ENCODE measurements around the gene WNT10A. TPM values are rescaled to one million over a fixed set of nuclear protein-coding genes. Genes with fewer than 3 reads are reported as not detected.
A peak's percentile ranks its signal among the peaks of the same experiment; 100 is the strongest.

WNT10A gene
- total and polyA plus RNA-seq, 2 donors (not counting 1 experiment from before 2014, with no cell fraction given), result 15.2 to 36.6 TPM

GRCh38 chr2:218878926-218879761, 1.5 kb upstream of the WNT10A start:
- ATAC-seq (ENCODE audit: low read depth) (no peak), DNase-seq (no peak)
- Histone ChIP-seq H2AFZ (ENCODE audit: insufficient read depth, low read depth, low read length, poor library complexity, severe bottlenecking) (peak overlapping the region; percentile 30), H3K4me2 (replicated peaks; ENCODE audit: low read depth, low read length, poor library complexity, severe bottlenecking) (peak overlapping the region; percentile 92), H3K4me1 (ENCODE audit: control insufficient read depth in 2 of 2, insufficient read depth in 2 of 2, low read length in 2 of 2) (peaks cover 54 to 69% of the 10 kb centered on the region in 2 donors), H3K9ac (ENCODE audit: low read length) (peak overlapping the region; percentile 72), H3K27me3 (replicated peaks in 1 of 4; ENCODE audit: control extremely low read depth in 1 of 4, control insufficient read depth in 3 of 4, insufficient read depth in 4 of 4, low read length in 3 of 4) (peaks cover 0 to 21% (median 10%) of the 10 kb centered on the region in 4 experiments), H3K9me3 (ENCODE audit: control extremely low read depth in 1 of 3, control insufficient read depth in 2 of 3, insufficient read depth in 1 of 3, low read length in 2 of 3) (no peaks in the 10 kb centered on the region), H3K79me2 (ENCODE audit: control insufficient read depth, insufficient read depth, low read length) (peaks cover 2% of the 10 kb centered on the region), H4K20me1 (ENCODE audit: control insufficient read depth, insufficient read depth, low read length, poor library complexity, severe bottlenecking) (no peaks in the 10 kb centered on the region), H3K4me3 (ENCODE audit: control extremely low read depth in 1 of 5, extremely low read depth in 1 of 5, insufficient read depth in 1 of 5, low read depth in 2 of 5, low read length in 4 of 5) (peak overlapping the region in 4 of 5 experiments; percentile 54 to 65 (median 62)), H3K36me3 (replicated peaks in 1 of 2; ENCODE audit: control extremely low read depth in 1 of 2, control insufficient read depth in 1 of 2, extremely low read depth in 1 of 2, insufficient read depth in 2 of 2, low read length in 1 of 2) (no peaks in the 10 kb centered on the region), H3K27ac (ENCODE audit: low read length in 2 of 2) (peak overlapping the region; percentile 92 to 93)
- Mint-ChIP-seq H3K4me3 (peak overlapping the region; percentile 98), H3K27me3 (peaks cover 7% of the 10 kb centered on the region), H3K4me1 (peaks cover 55% of the 10 kb centered on the region), H3K9me3 (ENCODE audit: insufficient read depth) (no peaks in the 10 kb centered on the region), H3K27ac (peak overlapping the region; percentile 99)
- ChIA-PET CTCF (interaction anchor here (1.1 to 23.0 kb wide), 7 partner anchors 10 to 168 kb away, joined by 3 to 1627 read pairs (median 6); partner anchors contain the start of gene TTLL4), POLR2A (interaction anchor here (1.3 to 15.0 kb wide), 2 partner anchors 16 to 30 kb away, joined by 3 to 490 read pairs; no protein-coding TSS in a partner anchor)
- intact Hi-C loops (cut with micrococcal nuclease), result loop anchor here (5.0 to 10.0 kb wide), 2 partner anchors 103 to 164 kb away; partner anchors contain the start of gene TTLL4
- TF ChIP-seq CTCF (IDR thresholded peaks at IDR 0.05) (no peak), EZH2 (IDR thresholded peaks at IDR 0.05; ENCODE audit: borderline replicate concordance, insufficient read depth, low read depth, low read length, poor library complexity, severe bottlenecking) (no peak)
- 30% methylated on average over 10 of the region's 16 CpGs for WGBS (ENCODE audit: insufficient coverage)
